Muscle of leg (tissue), 11 donors: ENCODE data around the gene KBTBD8. TPM values are rescaled to one million over a fixed set of nuclear protein-coding genes. Genes with fewer than 3 reads are reported as not detected.
A peak's percentile ranks its signal among the peaks of the same experiment; 100 is the strongest.

Experiments
- DNase-seq: peaks from one replicate; pipeline ENCODE4 v3.0.0; 2013
- H3K27ac ChIP-seq: one replicate; pipeline ENCODE4 v1.5.1; 2013; ENCODE audit warnings: mild to moderate bottlenecking, low read length, control low read depth
- H3K27me3 ChIP-seq: one replicate; pipeline ENCODE4 v1.6.1; 2013; ENCODE audit warnings: low read length; ENCODE audit not compliant: control insufficient read depth, insufficient read depth
- H3K36me3 ChIP-seq: one replicate; pipeline ENCODE4 v1.6.1; 2013; ENCODE audit warnings: low read length; ENCODE audit not compliant: control insufficient read depth, insufficient read depth
- H3K4me1 ChIP-seq: one replicate; pipeline ENCODE4 v1.6.1; 2013; ENCODE audit warnings: low read length; ENCODE audit not compliant: control insufficient read depth, insufficient read depth
- H3K4me3 ChIP-seq: one replicate; pipeline ENCODE4 v1.5.1; 2013; ENCODE audit warnings: low read length, control low read depth
- H3K9me3 ChIP-seq: replicated peaks from 2 replicates; pipeline ENCODE4 v1.6.1; 2013; ENCODE audit warnings: low read depth, low read length; ENCODE audit not compliant: control insufficient read depth
- WGBS: methylation state at CpG from one replicate; pipeline ENCODE4 v1.1.5; 2013; ENCODE audit warnings: missing lambda C conversion rate; ENCODE audit not compliant: insufficient coverage; 5-methylcytosine and 5-hydroxymethylcytosine counted together
- polyA plus RNA-seq, 8 donors: library from polyadenylated mRNA; unstranded; fragments of 120-200 nt; gene quantifications; one replicate each; pipeline versions ENCODE4 v1.2.1 to v1.2.3, GENCODE V29; 2013; ENCODE audit warnings: inconsistent platforms in 1 of 8, low replicate concordance in 1 of 8; ENCODE audit not compliant: insufficient read length in 8 of 8, insufficient read depth in 1 of 8
- total RNA-seq: library from RNA; stranded (reverse); fragments of 120-200 nt; gene quantifications from one replicate; pipeline ENCODE4 v1.2.4, GENCODE V29; 2013

KBTBD8 gene
- total and polyA plus RNA-seq, 9 donors, result 2.4 to 5.8 (median 3.7) TPM

DNA sequence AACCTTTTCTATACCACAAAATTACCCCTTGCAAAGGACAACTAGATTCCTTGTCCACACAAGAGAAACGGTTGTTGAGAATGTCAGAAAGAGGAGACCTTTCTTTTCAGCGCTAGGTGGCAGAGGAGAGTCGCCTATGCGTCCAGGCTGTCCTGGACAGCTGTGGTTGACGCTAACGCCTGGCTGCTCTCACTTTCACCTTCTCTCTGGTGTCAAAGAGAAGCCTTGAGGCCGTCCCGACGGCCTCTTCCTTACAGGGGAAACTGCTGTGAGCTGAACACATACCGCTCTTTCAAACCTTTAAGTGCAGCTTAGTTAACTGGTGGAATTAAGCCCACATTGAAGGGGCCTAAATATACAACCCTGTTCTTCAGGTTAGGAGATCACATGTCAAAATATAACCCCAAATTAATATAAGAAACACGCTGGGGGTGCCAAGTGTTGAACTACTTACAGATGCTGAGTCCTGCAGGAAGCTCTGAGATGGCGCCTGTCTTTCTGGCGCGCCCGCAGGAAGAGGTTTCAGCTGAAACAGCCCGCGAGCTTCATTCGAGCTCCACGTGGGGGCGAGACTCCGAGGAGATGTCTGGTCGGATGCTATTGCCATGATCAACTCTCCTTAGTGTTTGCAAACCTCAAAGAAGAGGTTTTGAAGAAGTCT, 26.1 kb upstream of the KBTBD8 start:
- no peaks in the 10 kb centered on the region for H3K9me3 ChIP-seq
- no peaks in the 10 kb centered on the region for H3K36me3 ChIP-seq
- DNase-seq, result peak; percentile 96
- WGBS, result 7% methylated on average over 18 of the region's 22 CpGs
- peak overlapping the region; percentile 77 for H3K27ac ChIP-seq
- H3K4me1 ChIP-seq, result peaks cover 3% of the 10 kb centered on the region
- peak overlapping the region; percentile 14 for H3K4me3 ChIP-seq
- no peaks in the 10 kb centered on the region for H3K27me3 ChIP-seq

DNA sequence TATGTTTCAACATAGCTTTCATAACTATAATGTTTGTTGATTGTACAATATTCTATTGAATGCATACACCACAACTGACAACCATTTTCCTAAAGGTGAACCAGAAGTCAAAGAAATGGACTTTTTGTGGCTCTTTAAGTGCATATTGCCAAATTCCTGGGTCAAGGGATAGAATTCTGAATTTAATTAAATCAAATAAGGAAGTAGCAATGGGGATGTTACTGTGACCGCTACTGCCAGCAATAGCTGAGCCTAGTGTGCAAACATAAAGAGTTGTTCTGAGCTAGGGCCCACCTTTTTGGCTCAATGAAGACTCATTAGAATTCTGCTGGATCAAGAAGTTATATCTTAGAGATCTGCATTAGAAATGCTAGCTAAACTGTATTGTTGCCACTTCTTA, 17.3 kb upstream of the KBTBD8 start:
- 100% methylated on average over 1 of the region's 1 CpG for WGBS
- Histone ChIP-seq H3K36me3 (no peaks in the 10 kb centered on the region), H3K4me3 (no peak overlapping the region), H3K9me3 (no peaks in the 10 kb centered on the region), H3K27me3 (no peaks in the 10 kb centered on the region), H3K27ac (no peak overlapping the region), H3K4me1 (no peaks in the 10 kb centered on the region)
- no peak for DNase-seq

DNA sequence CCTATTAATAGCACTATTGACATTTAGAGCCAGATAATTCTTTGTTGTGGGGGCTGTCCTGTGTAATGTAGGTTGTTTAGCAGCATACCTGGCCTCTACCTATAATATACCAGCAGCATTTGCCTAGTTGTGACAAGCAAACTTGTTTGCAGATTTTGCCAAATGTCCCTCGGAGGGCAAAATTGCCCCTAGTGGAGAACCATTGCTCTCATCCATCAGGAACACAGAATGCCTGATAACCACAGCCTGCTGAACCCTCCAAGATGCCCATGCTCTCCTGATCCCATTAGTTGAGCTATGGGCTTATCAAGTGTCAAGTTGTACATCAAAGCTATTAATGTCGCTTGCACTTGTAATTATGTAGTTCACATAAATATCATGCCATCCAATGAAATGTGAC, 15.0 kb upstream of the KBTBD8 start:
- H3K4me1 ChIP-seq, result no peaks in the 10 kb centered on the region
- no peaks in the 10 kb centered on the region for H3K9me3 ChIP-seq
- WGBS, result no CpG with 5 or more reads among the region's 2 CpGs

DNA sequence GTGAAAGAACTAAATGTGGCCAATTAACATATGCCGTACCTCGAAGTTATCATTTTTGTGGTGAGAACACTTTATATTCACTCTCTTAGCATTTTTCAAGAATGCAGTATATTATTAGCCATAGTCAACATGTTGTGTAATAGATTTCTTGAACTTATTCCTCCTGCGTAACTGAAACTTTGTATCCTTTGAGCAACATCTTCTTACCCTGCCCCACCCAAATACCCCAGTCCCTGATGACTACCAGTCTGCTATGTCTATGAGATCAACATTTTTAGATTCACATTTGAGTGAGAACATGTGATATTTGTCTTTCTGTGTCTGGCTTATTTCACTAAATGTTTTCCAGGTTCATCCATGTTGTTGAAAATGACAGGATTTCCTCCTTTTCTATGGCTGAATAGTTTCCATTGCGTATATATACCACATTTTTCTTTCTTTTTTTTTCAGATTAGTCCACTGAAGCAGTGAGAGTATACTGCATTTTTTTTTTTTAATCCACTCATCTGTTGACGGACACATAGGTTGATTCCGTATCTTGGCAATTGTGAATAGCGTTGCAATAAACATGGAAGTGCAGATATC, 12.7 kb upstream of the KBTBD8 start:
- H3K4me1 ChIP-seq, result no peaks in the 10 kb centered on the region
- WGBS, result 100% methylated on average over 1 of the region's 7 CpGs
- H3K27me3 ChIP-seq, result no peaks in the 10 kb centered on the region

More for the DNA sequence above, 15.0 kb upstream of the KBTBD8 start:
- Histone ChIP-seq H3K27ac (no peak overlapping the region), H3K4me3 (no peak overlapping the region), H3K36me3 (no peaks in the 10 kb centered on the region), H3K27me3 (no peaks in the 10 kb centered on the region)
- no peak for DNase-seq

DNA sequence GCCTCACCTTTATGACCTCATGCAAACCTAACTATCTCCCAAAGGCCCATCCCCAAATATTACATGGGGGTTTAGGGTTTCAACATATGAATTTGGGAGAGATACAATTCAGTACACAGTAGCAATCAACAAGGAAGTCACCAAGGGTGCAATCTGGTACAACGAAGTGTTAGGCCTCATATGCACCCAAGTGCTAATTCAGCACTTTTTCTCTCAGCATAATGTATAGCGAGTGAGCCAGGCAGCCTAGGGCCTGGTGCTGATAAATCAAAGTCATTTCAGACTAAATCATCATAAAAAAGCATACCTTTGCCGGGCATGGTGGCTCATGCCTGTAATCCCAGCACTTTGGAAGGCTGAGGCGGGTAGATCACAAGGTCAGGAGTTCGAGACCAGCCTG, 11.7 kb upstream of the KBTBD8 start:
- H3K4me1 ChIP-seq, result no peaks in the 10 kb centered on the region
- 100% methylated on average over 1 of the region's 5 CpGs for WGBS
- H3K27ac ChIP-seq, result no peak overlapping the region
- no peaks in the 10 kb centered on the region for H3K36me3 ChIP-seq
- H3K4me3 ChIP-seq, result no peak overlapping the region
- no peak for DNase-seq
- H3K27me3 ChIP-seq, result no peaks in the 10 kb centered on the region
- no peaks in the 10 kb centered on the region for H3K9me3 ChIP-seq

More for the DNA sequence above, 12.7 kb upstream of the KBTBD8 start:
- Histone ChIP-seq H3K9me3 (no peaks in the 10 kb centered on the region), H3K27ac (no peak overlapping the region), H3K36me3 (no peaks in the 10 kb centered on the region), H3K4me3 (no peak overlapping the region)
- no peak for DNase-seq

DNA sequence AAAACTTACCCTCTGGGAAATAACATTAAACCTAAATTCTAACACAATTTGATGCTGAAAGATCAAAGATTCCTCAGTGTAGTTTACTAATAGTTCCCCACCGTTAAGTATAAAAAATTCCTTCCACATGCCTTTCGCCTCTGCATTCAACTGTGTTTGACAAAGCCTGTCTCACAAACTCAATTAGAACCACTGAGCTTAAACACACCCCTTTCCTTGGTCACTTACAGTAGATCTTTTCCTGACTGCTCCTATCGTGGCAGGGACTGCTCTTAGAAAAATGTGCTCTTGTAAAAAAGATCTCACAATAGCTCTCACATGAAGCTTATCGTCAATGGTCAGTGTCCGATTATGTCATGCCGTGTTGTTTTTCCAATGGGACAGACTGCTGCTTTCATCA, 8.9 kb upstream of the KBTBD8 start:
- Histone ChIP-seq H3K9me3 (no peaks in the 10 kb centered on the region), H3K4me3 (no peak overlapping the region), H3K27ac (no peak overlapping the region), H3K4me1 (no peaks in the 10 kb centered on the region), H3K36me3 (no peaks in the 10 kb centered on the region), H3K27me3 (no peaks in the 10 kb centered on the region)
- WGBS, result 20% methylated on average over 1 of the region's 6 CpGs
- DNase-seq, result no peak

DNA sequence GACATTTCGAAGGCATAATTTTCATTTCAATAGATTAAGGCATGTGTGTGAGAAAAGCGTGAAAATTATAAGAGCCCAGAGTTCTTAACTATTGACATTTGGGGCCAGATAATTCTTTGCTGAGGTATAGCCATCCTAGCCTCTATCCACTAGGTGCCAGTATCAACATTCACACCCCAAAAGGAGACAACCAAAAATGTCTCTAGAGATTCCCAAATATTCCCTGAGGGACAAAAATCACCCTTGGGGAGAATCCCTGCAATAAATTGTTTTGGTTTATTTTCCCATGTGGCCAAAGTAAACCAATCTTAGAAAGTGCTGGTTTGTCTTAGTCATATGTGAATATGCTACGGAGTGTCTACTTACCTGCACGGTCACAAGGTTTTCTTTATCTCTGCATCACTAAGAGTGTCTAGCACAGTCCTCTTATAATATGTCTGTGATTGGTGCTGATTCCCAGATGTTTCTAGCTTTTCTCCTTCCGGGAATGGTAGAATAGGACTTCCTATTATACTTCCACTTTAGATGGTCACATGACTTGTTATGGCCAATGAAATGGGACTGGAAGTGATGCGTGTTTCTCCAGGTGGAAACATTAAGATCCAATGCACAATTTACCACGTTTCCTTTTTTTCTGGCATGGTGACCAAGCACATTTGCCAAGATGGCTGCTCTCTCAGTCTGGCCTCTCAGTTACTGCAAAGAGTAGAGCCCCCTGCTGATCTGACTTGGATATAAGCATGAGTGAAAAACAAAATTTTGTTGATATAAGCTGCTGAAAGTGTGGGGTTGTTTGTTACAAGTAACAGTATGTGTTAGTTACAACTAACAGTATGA, 8.0 kb upstream of the KBTBD8 start:
- Histone ChIP-seq H3K27me3 (no peaks in the 10 kb centered on the region), H3K36me3 (no peaks in the 10 kb centered on the region), H3K4me3 (no peak overlapping the region), H3K9me3 (no peaks in the 10 kb centered on the region), H3K4me1 (no peaks in the 10 kb centered on the region), H3K27ac (no peak overlapping the region)
- peak; percentile 54 for DNase-seq
- WGBS, result 20% methylated on average over 1 of the region's 7 CpGs

DNA sequence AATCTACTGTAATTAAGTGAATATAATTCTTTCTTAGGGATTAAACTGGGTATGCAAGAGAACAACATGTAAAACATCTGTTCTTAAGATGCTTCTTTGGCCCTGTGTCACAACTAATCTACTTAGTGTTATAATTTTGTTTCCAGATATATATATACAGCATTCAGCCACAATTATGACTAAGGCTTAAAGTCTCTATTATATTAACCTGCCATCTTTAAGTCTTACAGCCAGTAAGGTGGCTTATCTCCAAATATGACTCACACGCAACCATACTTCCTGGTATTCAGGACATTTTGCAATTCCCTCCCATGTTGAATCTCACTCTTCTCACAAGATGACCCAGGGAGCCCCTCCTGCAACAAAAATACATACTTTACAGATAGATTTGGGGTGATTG, 6.6 kb upstream of the KBTBD8 start:
- no CpG with 5 or more reads among the region's 1 CpG for WGBS
- Histone ChIP-seq H3K27ac (no peak overlapping the region), H3K9me3 (no peaks in the 10 kb centered on the region), H3K4me1 (no peaks in the 10 kb centered on the region), H3K27me3 (no peaks in the 10 kb centered on the region), H3K4me3 (no peak overlapping the region), H3K36me3 (no peaks in the 10 kb centered on the region)
- DNase-seq, result no peak

DNA sequence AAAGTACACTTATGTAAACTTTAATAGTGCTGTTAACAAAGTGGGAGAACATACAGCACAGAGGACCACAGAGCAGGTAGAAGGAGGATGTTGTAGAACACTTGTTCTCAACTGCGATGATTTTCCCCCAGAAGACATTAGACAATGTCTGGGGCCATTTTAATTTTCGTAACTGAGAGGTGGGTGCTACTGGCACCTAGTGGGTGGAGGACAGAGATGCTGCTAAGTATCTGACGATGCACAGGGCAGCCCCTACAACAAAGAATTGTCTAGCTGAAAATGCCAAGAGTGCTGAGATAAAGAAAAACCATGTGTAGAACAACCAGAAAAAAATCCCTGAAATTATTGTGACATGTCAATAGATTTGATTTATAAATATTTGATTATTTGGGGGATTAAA, 5.0 kb upstream of the KBTBD8 start:
- Histone ChIP-seq H3K9me3 (no peaks in the 10 kb centered on the region), H3K4me1 (peaks cover 5% of the 10 kb centered on the region), H3K27me3 (no peaks in the 10 kb centered on the region), H3K27ac (no peak overlapping the region), H3K36me3 (no peaks in the 10 kb centered on the region), H3K4me3 (no peak overlapping the region)
- WGBS, result 100% methylated on average over 1 of the region's 3 CpGs
- DNase-seq, result no peak

DNA sequence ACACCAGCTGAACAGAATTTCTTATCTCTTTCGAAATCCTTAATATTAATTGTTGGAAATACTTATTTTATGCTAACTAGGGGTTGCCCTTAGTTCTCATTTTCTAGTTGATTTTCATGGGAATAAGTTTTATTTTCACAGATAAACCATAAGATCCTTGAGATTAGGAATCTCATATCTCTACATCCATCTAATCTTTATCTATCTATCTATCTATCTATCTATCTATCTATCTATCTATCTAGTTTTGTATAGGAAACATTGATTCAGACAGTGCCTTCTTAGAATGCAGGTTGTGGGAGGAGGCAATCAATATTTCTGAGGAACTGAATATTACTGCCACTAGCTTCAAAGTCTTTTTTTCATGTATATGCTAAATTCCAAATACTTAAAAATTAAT, 3.5 kb upstream of the KBTBD8 start:
- Histone ChIP-seq H3K4me3 (no peak overlapping the region), H3K9me3 (no peaks in the 10 kb centered on the region), H3K27me3 (peaks cover 3% of the 10 kb centered on the region), H3K36me3 (no peaks in the 10 kb centered on the region), H3K4me1 (peaks cover 12% of the 10 kb centered on the region), H3K27ac (no peak overlapping the region)
- no peak for DNase-seq
- no CpG with 5 or more reads among the region's 1 CpG for WGBS
